Smooth muscle cell (in vitro differentiated cells): Measurements from ENCODE around the gene FBXL4. TPM values are rescaled to one million over a fixed set of nuclear protein-coding genes. Genes with fewer than 3 reads are reported as not detected.

Experiments
- DNase-seq: peaks from one replicate; lab custom pipeline; 2025; ENCODE audit not compliant: unreplicated experiment; lab: John Stamatoyannopoulos, UW
- H2AFZ ChIP-seq: fragments of 200-600 bp; sonication (generic); 2 replicates; pipeline ENCODE4 v1.6.0; 2016; ENCODE audit warnings: antibody characterized with exemption, low read depth, mild to moderate bottlenecking
- H3F3A ChIP-seq: fragments of 200-600 bp; sonication (generic); 2 replicates; pipeline ENCODE4 v1.6.0; 2017; ENCODE audit warnings: antibody characterized with exemption, low read depth
- H3K27ac ChIP-seq: fragments of 200-600 bp; sonication (generic); 2 replicates; pipeline ENCODE4 v1.5.1; 2016; ENCODE audit warnings: low read depth, mild to moderate bottlenecking
- H3K27me3 ChIP-seq: fragments of 200-600 bp; sonication (generic); 2 replicates; pipeline ENCODE4 v1.6.1; 2016; ENCODE audit warnings: low read depth, mild to moderate bottlenecking
- H3K36me3 ChIP-seq: fragments of 200-600 bp; sonication (generic); 2 replicates; pipeline ENCODE4 v1.5.1; 2016; ENCODE audit warnings: low read depth
- H3K4me1 ChIP-seq: fragments of 200-600 bp; sonication (generic); 2 replicates; pipeline ENCODE4 v1.5.1; 2016; ENCODE audit warnings: low read depth
- H3K4me2 ChIP-seq: fragments of 200-600 bp; sonication (generic); 2 replicates; pipeline ENCODE4 v1.6.0; 2016; ENCODE audit warnings: mild to moderate bottlenecking
- H3K4me3 ChIP-seq: fragments of 200-600 bp; sonication (generic); 2 replicates; pipeline ENCODE4 v1.5.1; 2016; ENCODE audit warnings: mild to moderate bottlenecking
- H3K79me2 ChIP-seq: fragments of 200-600 bp; sonication (generic); 2 replicates; pipeline ENCODE4 v1.6.0; 2016; ENCODE audit warnings: low read depth, mild to moderate bottlenecking
- H3K9ac ChIP-seq: fragments of 200-600 bp; sonication (generic); 2 replicates; pipeline ENCODE4 v1.6.0; 2016; ENCODE audit warnings: low read depth
- H3K9me3 ChIP-seq: fragments of 200-600 bp; sonication (generic); replicated peaks from 2 replicates; pipeline ENCODE4 v1.5.1; 2016; ENCODE audit warnings: low read depth
- H4K20me1 ChIP-seq: fragments of 200-600 bp; sonication (generic); 2 replicates; pipeline ENCODE4 v1.6.0; 2016; ENCODE audit warnings: low read depth
- WGBS: methylation state at CpG from one replicate; pipeline ENCODE4 v1.1.7; 2016; ENCODE audit warnings: low lambda C conversion rate; 5-methylcytosine and 5-hydroxymethylcytosine counted together
- polyA plus RNA-seq: library from polyadenylated mRNA; unstranded; fragments of >200 nt; fragmentation: Nextera tagmentation; extraction: Ambion mirVana; gene quantifications from 2 replicates; pipeline ENCODE4 v1.2.1, GENCODE V29; 2016
- total RNA-seq: library from RNA; depleted of rRNA; stranded (reverse); fragments of >200 nt; gene quantifications from 2 replicates; pipeline ENCODE4 v1.2.3, GENCODE V29; 2014
- TF ChIP-seq, protein P1 (sequence below): fragments of 200-600 bp; sonication (generic); IDR thresholded peaks from 2 replicates; pipeline ENCODE4 v1.5.1; 2017; ENCODE audit warnings: borderline replicate concordance, mild to moderate bottlenecking, antibody characterized with exemption; ENCODE audit not compliant: insufficient read depth, poor library complexity, severe bottlenecking

The FBXL4 gene
- total and polyA plus RNA-seq, 2 experiments from 2014 or later, result 7.3 to 18.8 TPM

DNA sequence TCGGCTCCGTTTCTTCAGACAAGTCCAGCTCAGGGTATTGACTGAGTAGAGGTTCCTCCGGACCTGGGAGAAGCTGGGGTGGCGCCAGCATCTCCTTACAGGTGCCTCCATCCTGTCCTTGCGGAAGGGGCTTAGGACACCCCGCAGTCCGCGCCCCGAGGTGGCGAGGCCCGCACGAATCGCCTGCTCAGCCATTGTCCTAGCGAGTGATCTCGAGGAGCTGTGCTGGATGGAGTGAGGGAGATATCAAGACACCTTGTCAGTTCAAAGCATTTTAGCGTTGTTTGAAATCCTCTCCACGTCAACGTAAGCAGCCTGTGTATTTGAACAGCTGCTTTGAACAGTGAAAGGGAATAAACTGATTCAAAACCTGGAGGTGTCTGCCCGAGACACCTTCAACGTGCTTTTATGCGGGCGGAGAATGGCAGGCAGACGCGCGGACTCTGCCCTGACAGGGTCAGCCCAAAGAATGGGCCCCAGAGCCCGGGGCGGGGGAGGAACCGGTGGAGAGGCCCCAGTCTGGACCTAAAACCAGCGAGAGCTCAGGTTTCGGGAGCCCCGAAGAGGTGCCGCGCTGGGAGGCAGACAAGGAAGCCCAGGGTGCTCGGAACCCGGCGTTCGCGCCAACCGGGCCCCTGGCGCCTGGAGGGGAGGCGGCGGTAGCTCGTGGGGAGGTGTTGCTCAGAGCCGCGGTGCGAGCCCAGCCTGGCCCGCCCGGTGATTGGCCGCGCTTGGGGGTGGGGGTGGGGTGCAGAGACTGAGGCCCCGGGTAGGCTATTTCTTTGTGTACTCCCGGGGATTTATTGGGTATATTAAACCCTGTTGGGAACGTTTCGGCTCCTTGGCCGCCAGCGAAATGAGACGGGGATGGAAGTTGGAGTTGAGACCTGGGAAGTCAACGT, 116.4 kb downstream of the FBXL4 start:
- Histone ChIP-seq H2AFZ (no peak overlapping the region), H3K4me2 (peak overlapping the region; percentile 82), H3K27me3 (peaks cover 97% of the 10 kb centered on the region), H3F3A (no peaks in the 10 kb centered on the region), H3K4me1 (peaks cover 32% of the 10 kb centered on the region), H3K9ac (no peak overlapping the region), H3K79me2 (no peaks in the 10 kb centered on the region), H3K9me3 (no peaks in the 10 kb centered on the region), H4K20me1 (no peaks in the 10 kb centered on the region), H3K36me3 (no peaks in the 10 kb centered on the region), H3K27ac (no peak overlapping the region), H3K4me3 (peak overlapping the region; percentile 13)
- DNase-seq, result no peak
- TF ChIP-seq, protein P1, sequence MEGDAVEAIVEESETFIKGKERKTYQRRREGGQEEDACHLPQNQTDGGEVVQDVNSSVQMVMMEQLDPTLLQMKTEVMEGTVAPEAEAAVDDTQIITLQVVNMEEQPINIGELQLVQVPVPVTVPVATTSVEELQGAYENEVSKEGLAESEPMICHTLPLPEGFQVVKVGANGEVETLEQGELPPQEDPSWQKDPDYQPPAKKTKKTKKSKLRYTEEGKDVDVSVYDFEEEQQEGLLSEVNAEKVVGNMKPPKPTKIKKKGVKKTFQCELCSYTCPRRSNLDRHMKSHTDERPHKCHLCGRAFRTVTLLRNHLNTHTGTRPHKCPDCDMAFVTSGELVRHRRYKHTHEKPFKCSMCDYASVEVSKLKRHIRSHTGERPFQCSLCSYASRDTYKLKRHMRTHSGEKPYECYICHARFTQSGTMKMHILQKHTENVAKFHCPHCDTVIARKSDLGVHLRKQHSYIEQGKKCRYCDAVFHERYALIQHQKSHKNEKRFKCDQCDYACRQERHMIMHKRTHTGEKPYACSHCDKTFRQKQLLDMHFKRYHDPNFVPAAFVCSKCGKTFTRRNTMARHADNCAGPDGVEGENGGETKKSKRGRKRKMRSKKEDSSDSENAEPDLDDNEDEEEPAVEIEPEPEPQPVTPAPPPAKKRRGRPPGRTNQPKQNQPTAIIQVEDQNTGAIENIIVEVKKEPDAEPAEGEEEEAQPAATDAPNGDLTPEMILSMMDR, result no peak
- 2% methylated on average over 57 of the region's 58 CpGs for WGBS

DNA sequence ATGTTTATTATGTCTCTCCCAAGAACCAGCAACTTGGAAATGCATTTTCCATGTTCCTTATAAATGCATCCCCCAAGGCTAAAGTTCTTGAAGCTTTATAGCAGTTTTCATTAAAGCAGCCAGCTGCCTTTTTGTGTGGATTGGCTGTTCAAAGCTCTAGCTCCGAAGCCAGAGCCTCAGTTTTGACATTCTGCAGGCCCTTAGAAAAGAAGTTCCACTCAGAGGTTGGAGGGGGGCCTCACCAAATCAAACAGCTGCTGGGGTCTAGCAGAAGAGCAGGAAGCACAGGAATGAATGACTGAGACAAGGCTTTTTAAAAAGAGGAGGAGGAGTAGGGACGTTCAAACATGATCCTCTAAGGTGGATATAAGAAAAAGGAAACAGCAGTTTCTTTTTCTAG, 117.6 kb downstream of the FBXL4 start:
- Histone ChIP-seq H3K79me2 (no peaks in the 10 kb centered on the region), H3K9ac (no peak overlapping the region), H2AFZ (no peak overlapping the region), H3K9me3 (no peaks in the 10 kb centered on the region), H4K20me1 (no peaks in the 10 kb centered on the region), H3K27ac (no peak overlapping the region), H3K4me1 (peaks cover 36% of the 10 kb centered on the region), H3F3A (no peaks in the 10 kb centered on the region), H3K36me3 (no peaks in the 10 kb centered on the region), H3K27me3 (peaks cover 97% of the 10 kb centered on the region), H3K4me2 (no peak overlapping the region), H3K4me3 (no peak overlapping the region)
- WGBS, result 6% methylated on average over 2 of the region's 2 CpGs
- TF ChIP-seq, protein P1, result no peak
- DNase-seq, result no peak

DNA sequence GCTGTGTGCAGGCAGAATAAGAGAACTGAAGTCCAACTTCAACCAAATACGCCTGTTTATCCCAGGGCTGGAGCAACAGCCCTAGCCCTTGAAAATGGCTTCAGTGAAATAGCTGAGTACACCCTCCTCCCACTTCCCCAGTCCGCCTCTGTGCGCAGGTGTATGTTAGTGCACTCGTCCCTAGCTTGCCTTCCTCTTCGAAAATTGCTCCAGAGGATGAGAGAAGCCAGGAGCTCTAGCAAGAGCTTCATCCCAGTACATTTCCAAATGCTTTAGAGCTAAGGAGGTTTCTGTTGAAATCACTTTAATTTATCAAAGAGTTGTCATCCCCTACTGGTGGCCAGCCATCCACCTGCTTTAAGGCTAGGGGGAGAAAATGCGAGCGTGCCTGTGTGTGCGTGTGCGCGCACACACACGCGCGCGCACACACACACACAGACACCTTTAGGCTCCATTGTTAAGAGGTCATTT, 118.8 kb downstream of the FBXL4 start:
- Histone ChIP-seq H3K9me3 (no peaks in the 10 kb centered on the region), H2AFZ (no peak overlapping the region), H4K20me1 (no peaks in the 10 kb centered on the region), H3K4me2 (no peak overlapping the region), H3F3A (no peaks in the 10 kb centered on the region), H3K36me3 (no peaks in the 10 kb centered on the region), H3K4me1 (peaks cover 45% of the 10 kb centered on the region), H3K9ac (no peak overlapping the region), H3K27me3 (peaks cover 100% of the 10 kb centered on the region), H3K27ac (no peak overlapping the region), H3K4me3 (no peak overlapping the region), H3K79me2 (no peaks in the 10 kb centered on the region)
- no peak for DNase-seq
- TF ChIP-seq, protein P1, result no peak
- 3% methylated on average over 14 of the region's 14 CpGs for WGBS
